Tibial artery (tissue), 4 donors: ENCODE measurements around the gene RIC1.

ENCODE experiments used
- DNase-seq, 2 donors: peaks; one replicate each; pipeline ENCODE4 v3.0.0-alpha.2; 2019
- H3K27ac ChIP-seq, 2 donors: fragments of 200-600 bp; sonication (generic) in 1 of 2; 1 replicate in 1 of 2; 2 replicates in 1 of 2; pipeline ENCODE4 v1.5.1; 2018 to 2019; ENCODE audit warnings: mild to moderate bottlenecking in 1 of 2
- H3K27me3 ChIP-seq, 2 donors: fragments of 200-600 bp; sonication (generic) in 1 of 2; one replicate each; pipeline versions ENCODE4 v1.5.1 to v1.6.0; 2016 to 2019
- H3K36me3 ChIP-seq, 3 donors: fragments of 200-600 bp; sonication (generic) in 2 of 3; one replicate each; pipeline ENCODE4 v1.5.1; 2016 to 2019; ENCODE audit warnings: mild to moderate bottlenecking in 2 of 3
- H3K4me1 ChIP-seq, 4 donors: fragments of 200-600 bp; sonication (generic) in 2 of 4; 1 replicate in 3 of 4; 2 replicates in 1 of 4; pipeline ENCODE4 v1.5.1; 2016 to 2019
- H3K4me3 ChIP-seq, 2 donors: fragments of 200-600 bp; sonication (generic) in 1 of 2; 1 replicate in 1 of 2; 2 replicates in 1 of 2; pipeline ENCODE4 v1.5.1; 2018 to 2019; ENCODE audit warnings: mild to moderate bottlenecking in 2 of 2
- H3K9me3 ChIP-seq, 3 donors: fragments of 200-600 bp; sonication (generic) in 1 of 3; one replicate each; pipeline ENCODE4 v1.5.1; 2016 to 2019
- intact Hi-C: fragments of 100-400 bp; cut with DNase I; formaldehyde crosslinking; loops from one replicate; pipeline ENCODE4 v1.15.0; 2023; ENCODE audit warnings: low total_unique reads
- TF ChIP-seq, protein P1 (sequence below), 2 experiments: fragments of 200-600 bp in 1 of 2; fragments of 450-650 bp in 1 of 2; IDR thresholded peaks; one replicate each; pipeline ENCODE4 v1.5.1; 2017 to 2019; ENCODE audit warnings: antibody characterized with exemption in 2 of 2, mild to moderate bottlenecking in 1 of 2, moderate library complexity in 1 of 2

The RIC1 gene

DNA sequence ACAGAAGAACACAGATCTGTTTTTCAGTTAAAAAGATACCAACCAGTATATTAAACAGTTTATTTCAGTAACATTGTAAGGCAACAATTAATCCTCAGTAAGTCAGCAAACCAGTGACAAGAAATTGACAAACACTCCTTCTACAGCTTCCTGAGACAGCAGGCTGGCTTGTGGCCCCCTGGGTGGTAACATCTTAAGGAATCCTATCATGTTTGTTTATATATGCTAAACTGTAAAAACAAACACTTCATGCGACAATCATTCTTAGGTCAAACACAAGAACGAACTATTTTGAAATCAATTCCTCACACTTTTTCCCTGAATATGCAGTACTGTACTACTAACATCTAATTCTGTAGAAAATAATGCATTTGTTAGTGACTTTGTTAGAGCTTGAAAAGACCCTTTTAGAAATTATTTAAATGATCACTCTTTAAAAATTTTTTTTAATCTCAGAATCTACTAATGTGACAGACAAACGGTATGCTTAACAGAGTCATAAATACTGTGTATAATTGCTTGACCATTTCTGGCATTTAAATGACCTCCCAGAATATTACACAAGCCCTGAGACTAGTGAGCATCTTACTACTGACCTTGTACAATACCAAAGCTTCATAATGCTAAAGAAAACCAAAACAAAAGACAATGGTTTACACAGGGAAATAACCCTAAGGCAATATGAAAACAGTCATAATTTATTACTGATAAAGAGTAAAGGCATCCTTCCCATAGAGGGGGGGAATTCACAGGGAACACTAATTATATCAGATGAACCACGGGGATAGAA, 155.8 kb downstream of the RIC1 start:
- Histone ChIP-seq H3K27ac (no peak overlapping the region), H3K9me3 (peaks cover 0 to 49% (median 7%) of the 10 kb centered on the region in 3 donors), H3K36me3 (peaks cover 55 to 79% (median 57%) of the 10 kb centered on the region in 3 donors), H3K4me3 (no peak overlapping the region), H3K4me1 (no peaks in the 10 kb centered on the region), H3K27me3 (no peaks in the 10 kb centered on the region)
- intact Hi-C loops: no loop called here
- TF ChIP-seq, protein P1, sequence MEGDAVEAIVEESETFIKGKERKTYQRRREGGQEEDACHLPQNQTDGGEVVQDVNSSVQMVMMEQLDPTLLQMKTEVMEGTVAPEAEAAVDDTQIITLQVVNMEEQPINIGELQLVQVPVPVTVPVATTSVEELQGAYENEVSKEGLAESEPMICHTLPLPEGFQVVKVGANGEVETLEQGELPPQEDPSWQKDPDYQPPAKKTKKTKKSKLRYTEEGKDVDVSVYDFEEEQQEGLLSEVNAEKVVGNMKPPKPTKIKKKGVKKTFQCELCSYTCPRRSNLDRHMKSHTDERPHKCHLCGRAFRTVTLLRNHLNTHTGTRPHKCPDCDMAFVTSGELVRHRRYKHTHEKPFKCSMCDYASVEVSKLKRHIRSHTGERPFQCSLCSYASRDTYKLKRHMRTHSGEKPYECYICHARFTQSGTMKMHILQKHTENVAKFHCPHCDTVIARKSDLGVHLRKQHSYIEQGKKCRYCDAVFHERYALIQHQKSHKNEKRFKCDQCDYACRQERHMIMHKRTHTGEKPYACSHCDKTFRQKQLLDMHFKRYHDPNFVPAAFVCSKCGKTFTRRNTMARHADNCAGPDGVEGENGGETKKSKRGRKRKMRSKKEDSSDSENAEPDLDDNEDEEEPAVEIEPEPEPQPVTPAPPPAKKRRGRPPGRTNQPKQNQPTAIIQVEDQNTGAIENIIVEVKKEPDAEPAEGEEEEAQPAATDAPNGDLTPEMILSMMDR (IDR thresholded peaks at IDR 0.05): no peak
- DNase-seq: no peak

DNA sequence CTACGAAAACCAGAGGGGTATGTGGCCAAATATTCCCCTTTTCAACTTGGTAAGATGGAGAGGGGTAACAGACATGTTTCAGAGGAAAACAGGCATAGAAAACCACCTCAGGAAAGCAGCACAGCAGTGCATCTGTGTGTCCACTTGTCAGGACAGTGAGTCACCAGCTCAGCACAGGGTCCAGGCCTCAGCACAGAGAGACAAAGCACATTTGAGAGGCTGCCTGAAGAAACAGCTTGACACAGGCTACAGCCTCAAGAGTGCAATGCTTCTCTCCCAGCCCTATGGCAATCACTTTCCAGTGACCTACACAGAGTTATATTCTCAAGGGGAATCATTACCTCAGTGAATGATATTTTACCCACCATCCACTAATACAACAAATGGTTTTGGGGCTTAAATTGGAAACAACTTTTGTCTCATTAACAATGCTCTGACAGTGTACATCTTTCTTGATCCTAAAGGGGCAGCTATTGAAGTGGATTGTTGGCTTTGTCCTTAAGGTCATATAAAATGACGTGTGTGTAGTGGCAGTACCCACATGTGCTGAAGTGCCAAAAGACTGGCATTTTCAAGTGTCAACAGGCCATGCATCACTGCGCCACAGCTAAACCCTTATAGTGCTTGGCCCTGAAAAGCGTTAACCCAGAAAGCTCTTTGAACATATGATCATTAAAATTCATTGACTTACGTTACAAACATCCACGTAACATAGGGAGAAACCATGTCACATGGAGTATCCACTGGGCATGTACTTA, 157.6 kb downstream of the RIC1 start:
- intact Hi-C loops: no loop called here
- Histone ChIP-seq H3K9me3 (peaks cover 0 to 35% (median 7%) of the 10 kb centered on the region in 3 donors), H3K36me3 (peaks cover 38 to 67% (median 42%) of the 10 kb centered on the region in 3 donors), H3K4me3 (no peak overlapping the region), H3K4me1 (no peaks in the 10 kb centered on the region), H3K27ac (no peak overlapping the region), H3K27me3 (no peaks in the 10 kb centered on the region)
- TF ChIP-seq, protein P1 (IDR thresholded peaks at IDR 0.05): no peak
- no peak for DNase-seq

DNA sequence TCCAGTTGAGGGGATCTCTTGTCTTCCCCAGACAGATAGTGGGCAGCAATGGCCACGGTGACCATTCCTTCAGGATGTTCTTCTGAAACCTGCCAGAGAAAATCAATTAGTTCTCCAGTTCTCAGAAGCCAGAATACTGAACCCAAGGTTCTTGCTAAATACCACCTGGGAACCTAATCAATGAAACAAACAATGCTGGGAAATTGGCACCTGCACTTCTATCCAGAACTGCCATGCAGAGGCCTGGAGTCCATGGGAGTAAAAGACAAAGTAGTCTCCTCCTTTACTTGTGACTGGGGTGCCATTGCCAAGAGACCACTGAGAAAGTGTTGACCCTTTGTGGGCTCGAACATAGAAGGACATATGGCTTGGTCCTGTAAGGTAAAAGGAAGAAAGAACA, 158.3 kb downstream of the RIC1 start:
- TF ChIP-seq, protein P1 (IDR thresholded peaks at IDR 0.05): no peak
- H3K27ac ChIP-seq: no peak overlapping the region
- no peaks in the 10 kb centered on the region for H3K27me3 ChIP-seq
- peaks cover 35 to 61% (median 35%) of the 10 kb centered on the region in 3 donors for H3K36me3 ChIP-seq
- no peak overlapping the region for H3K4me3 ChIP-seq
- peaks cover 0 to 28% (median 6%) of the 10 kb centered on the region in 3 donors for H3K9me3 ChIP-seq
- no peak for DNase-seq
- H3K4me1 ChIP-seq: no peaks in the 10 kb centered on the region
- intact Hi-C loops: no loop called here

DNA sequence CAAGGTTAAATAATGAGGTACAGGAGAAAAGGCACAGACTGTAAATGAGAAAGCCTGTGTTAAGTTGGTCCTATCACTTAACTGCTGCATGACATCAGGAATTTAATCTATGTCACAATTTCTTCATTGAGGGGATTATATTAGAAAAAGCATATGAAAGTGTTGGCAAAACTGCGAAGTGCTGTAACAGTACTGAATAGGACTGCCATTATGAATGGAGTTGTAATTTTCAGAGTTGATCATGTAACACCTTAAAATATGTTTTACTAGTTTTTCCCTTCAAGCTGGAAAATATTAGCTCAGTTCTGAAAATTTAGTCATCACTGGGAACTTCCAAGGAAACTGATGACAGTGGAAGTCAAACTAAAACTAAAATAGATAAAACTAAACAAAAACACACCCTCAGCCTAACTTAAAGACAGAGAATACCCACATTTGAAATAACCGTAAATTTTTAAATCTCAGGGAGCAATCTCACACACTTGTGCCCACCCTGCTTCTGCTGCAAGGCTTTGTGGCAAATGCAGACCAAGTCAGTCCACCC, 158.9 kb downstream of the RIC1 start:
- Histone ChIP-seq H3K4me1 (no peaks in the 10 kb centered on the region), H3K9me3 (peaks cover 0 to 22% (median 0%) of the 10 kb centered on the region in 3 donors), H3K36me3 (peaks cover 30 to 55% (median 33%) of the 10 kb centered on the region in 3 donors), H3K4me3 (no peak overlapping the region), H3K27ac (no peak overlapping the region), H3K27me3 (no peaks in the 10 kb centered on the region)
- TF ChIP-seq, protein P1 (IDR thresholded peaks at IDR 0.05): no peak
- DNase-seq: no peak
- intact Hi-C loops: no loop called here

DNA sequence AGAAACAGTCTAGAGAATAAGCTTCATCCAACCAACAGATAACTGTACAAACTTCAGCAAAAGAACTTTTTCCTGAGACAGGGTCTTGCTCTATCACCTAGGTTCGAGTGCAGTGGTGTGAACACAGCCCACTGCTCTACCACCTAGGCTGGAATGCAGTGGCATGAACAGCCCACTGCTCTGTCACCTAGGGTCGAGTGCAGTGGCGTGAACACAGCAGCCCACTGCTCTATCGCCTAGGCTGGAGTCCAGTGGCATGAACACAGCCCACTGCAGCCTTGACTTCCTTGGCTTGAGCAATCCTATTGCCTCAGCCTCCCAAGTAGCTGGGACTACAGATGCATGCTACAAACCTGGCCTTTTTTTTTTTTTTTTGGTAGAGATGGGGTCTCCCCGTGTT, 160.6 kb downstream of the RIC1 start:
- TF ChIP-seq, protein P1 (IDR thresholded peaks at IDR 0.05): no peak
- intact Hi-C loops: no loop called here
- peaks cover 25 to 41% (median 26%) of the 10 kb centered on the region in 3 donors for H3K36me3 ChIP-seq
- H3K4me3 ChIP-seq: no peak overlapping the region
- no peak for DNase-seq
- H3K27ac ChIP-seq: no peak overlapping the region
- peaks cover 0 to 8% (median 0%) of the 10 kb centered on the region in 3 donors for H3K9me3 ChIP-seq
- no peaks in the 10 kb centered on the region for H3K27me3 ChIP-seq
- no peaks in the 10 kb centered on the region for H3K4me1 ChIP-seq
